Fibroblast of skin of left quadriceps (primary cell): Measurements from ENCODE around the gene RPL32.
A peak's percentile ranks its signal among the peaks of the same experiment; 100 is the strongest.
"Not testable (repeated sequence)": the region's sequence is repeated elsewhere in the genome, so short reads cannot be mapped to it uniquely, and the experiment has no call there.

Experiments used
- DNase-seq, 2 experiments: peaks; one replicate each; pipeline ENCODE4 v3.0.0-alpha.2; 2013; ENCODE audit warnings: low read depth in 2 of 2

The RPL32 gene

GRCh38 chr3:12810013-12810780 lies 31.2 kb downstream of the RPL32 start:
- peak; percentile 79 to 80 for DNase-seq

GRCh38 chr3:12809435-12809834 lies 31.9 kb downstream of the RPL32 start:
- DNase-seq: no peak

DNA sequence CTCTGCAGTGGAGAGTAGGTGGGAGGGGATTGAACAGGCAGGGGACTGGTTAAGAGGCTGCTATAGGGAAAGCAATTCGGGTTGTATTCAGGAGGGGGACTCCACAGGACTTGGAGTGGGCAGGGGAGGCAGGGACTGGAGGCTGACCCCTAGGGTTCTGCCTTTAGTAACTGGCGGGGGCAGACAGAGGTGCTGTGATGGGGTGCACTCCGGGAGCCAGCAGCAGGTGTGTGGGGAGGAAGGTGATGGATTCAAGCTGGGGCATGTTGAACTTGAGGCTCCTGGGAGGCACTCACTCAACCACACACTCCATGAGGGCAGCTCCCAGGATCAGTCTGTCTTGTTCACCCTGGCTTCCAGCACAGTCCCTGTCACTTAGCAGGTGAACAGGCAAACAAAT lies 32.4 kb downstream of the RPL32 start:
- DNase-seq: no peak

DNA sequence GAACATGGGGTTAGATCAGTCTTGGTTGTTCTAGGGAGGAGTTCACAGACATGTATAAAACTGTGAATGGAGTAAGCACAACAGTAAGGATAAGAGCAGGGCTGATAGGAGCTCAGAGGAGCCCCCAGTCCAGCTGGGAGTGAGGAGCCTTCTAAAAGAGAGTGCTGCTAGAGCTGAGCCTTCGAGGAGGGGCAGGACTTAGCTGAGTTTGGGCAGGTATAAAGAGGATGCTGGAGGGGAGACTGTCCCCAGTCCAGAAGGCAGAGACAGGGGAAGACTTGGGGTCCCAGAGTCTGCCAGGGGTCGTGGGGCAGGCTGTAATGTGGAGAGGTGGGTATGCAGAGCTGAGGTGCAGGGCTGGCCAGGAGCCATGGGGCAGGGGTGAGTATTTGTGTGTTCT lies 32.8 kb downstream of the RPL32 start:
- no peak for DNase-seq

- no peak for DNase-seq
Observed at GRCh38 chr3:12807601-12808359, 33.6 kb downstream of the RPL32 start.

- no peak for DNase-seq
Observed at GRCh38 chr3:12807066-12807465, 34.3 kb downstream of the RPL32 start.

DNA sequence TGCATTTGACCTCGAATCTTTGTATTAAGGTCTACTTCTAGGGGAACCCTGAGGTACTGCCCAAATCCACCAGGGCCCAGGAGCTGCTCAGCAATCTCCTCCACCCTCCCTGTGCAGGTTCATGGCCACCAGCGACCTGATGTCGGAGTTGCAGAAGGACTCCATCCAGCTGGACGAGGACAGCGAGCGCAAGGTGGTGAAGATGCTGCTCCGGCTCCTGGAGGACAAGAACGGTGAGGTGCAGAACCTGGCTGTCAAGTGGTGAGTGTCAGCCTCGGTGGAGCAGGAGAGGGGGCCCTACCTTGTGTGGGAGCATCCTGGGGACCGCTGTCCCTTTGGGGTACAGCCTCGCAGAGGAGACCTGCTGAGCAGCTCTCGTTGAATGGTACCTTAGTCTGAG lies 38.0 kb downstream of the RPL32 start:
- DNase-seq: no peak

GRCh38 chr3:12799525-12800440 lies 41.6 kb downstream of the RPL32 start:
- DNase-seq: no peak

DNA sequence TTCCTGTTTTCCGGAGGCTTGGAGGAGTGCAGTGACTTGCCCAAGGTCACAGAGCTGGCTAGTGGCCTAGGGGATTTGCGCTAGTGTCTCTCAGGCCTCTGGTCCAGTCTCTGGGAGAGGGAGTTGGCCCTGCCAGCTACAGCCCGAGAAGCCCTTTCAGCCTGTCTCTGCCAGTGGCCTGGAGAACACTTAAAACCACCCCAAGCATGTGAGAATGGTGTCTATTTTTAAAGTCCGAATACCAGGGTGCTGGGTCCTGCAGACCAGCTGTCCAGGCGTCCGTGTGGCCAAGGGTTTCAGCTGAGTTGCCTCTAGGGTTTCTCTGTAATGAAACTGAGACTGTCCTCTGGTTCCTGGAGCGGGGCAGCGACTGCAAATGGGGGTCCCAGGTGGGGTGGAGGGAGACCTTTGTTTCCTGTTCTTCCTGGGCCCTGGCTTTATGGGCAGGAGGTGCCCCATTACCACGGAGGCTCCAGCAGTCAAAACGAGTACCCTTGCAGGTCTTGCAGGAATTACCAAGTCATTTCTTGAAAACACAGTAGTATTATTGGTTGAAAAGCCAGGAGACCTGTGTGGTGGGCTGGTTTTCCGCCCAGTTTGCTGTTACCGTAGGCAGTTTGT lies 42.7 kb downstream of the RPL32 start:
- no peak for DNase-seq

DNA sequence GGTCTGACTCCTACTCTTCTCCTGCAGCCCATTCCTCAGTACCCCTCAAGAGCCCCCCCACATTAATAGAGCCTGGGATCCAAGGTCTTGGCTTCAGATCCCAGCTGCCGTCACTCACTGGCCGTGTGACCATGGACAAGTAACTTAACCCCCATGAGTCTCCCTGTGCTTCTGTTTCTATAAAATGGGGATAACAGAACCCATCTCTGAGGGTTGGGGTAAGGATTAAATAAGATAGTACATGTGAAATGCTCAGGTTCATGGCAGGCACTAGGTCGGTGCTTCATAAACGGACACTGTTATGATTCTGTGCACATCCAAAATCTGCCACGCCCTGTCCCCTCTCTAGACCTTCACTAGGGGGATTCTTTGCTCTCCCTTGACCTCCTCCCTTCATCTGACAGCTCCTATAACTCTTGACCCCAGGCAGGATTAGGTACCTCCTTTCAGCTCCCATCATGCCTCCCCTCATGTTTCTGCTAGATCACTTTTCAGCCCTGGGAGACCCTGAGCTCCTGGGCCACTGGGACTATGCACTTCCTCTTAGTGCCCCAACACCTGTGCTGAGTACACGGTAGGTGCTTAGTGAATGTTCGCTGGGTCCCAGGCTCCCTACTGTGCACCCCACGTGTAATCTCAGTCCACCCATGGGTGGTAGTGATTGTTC lies 43.3 kb downstream of the RPL32 start:
- no peak for DNase-seq

- DNase-seq: no peak
Observed at GRCh38 chr3:12797124-12797891, 44.1 kb downstream of the RPL32 start.

GRCh38 chr3:12796171-12797123 lies 44.9 kb downstream of the RPL32 start, which contains the start of gene CAND2:
Gene CAND2, plus strand, starts transcription at chr3:12796680. Its CDS starts 41 bp downstream, at chr3:12796721.
- DNase-seq: peak; percentile 11 to 19

DNA sequence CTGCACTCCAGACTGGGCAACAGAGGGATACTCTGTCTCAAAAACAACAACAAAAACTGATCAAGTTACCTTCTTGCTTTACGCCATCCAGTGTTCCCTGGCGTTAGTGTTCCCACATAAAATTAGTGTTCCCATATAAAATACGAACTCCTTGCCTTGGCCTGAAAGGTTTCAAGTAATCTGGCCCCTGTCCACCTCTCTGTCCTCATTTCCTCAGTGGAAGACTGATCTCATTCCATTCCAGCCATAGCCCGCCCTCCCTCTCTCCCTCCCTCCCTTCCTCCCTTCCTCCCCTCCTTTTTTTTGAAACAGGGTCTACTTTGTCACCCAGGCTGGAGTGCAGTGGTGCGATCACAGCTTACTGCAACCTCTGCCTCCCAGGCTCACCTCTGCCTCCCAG lies 47.7 kb downstream of the RPL32 start:
- DNase-seq: no peak

- DNase-seq: no peak
Observed at GRCh38 chr3:12791430-12791829, 49.9 kb downstream of the RPL32 start.

- not testable (repeated sequence) for DNase-seq
Observed at GRCh38 chr3:12787967-12788690, 53.2 kb downstream of the RPL32 start.

DNA sequence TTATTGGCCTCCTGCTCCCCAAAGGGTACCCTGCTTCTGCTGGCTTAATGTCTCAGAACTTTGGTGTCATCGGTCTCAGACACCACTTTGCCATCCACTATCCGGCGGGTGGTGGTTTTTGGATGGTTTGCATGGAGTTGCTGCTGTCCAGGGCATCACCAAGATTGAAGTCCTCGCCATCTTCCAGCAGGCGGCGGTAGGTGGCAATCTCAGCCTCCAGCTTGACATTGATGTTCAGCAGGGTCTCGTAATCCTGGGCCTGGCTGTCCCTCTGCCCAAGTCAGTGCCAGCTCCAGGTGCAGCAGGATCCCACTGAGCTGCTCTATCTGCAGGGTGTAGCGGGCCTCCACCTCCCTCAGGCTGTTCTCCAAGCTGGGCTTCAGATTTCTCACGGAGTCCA lies 54.0 kb downstream of the RPL32 start:
- not testable (repeated sequence) for DNase-seq

DNA sequence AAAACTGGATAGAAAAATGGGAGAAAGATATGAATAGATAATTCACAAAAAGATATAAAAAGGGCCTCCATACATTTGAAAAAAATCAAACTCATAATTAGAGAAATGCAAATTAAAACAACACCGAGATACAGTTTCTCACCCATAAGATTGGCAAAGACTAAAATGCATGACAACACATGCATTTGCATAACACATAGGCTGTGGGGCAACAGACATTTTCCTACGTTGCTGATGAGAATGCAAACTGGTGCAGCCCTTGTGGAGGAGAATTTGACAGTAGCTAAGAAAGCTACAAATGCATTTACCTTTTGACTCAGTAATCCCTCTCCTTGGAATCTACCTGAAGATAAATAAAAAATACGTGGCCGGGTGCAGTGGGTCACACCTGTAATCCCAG lies 56.3 kb downstream of the RPL32 start:
- no peak for DNase-seq
